ENCODE measurements around the gene TNXB.
A peak's percentile ranks its signal among the peaks of the same experiment; 100 is the strongest.
"Not testable (repeated sequence)": the region's sequence is repeated elsewhere in the genome, so short reads cannot be mapped to it uniquely, and the experiment has no call there.

The TNXB gene

DNA sequence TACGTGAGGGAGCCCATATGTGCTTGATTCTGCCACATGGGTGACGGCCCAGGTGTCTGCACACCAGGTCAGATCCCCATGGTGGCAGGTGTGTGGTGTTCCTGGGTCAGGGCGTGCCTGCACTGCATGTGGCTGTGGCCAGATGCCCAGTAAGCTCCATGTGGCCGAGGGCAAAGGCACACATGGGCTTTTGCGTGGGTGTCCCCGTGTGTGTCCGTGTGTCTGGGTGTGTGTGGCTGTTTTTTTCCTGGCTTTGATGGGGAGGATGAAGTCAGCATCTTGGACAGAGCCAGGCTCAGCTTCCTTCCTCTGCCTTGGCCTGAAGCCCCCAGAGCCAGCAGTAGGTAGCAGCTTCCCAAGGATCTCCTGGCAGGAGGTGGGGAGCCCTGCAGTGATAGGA is 1.5 kb upstream of the TNXB start:
- no peak for DNase-seq (ENCODE audit: low spot score)

DNA sequence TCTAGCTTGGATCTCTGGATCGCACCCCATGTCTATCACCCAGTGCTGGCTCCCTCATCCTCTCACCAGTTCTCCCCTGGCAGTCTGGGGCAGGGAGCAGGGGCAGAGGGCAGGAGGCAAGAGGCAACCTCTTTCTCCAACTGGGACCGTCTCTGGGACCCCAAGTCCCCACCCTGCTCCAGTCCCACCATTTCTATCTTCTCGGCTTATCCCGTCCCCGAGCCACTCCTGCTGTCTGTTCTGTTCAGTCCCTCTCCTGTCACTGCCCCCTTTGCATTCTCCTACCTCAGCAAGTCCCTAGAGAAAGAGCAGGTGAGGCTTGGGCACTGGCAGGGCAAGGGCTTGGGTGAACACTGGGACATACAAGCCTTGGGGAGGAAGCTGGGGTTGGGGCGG is 625 bp upstream of the TNXB start:
- no peak for DNase-seq (ENCODE audit: low spot score)

DNA sequence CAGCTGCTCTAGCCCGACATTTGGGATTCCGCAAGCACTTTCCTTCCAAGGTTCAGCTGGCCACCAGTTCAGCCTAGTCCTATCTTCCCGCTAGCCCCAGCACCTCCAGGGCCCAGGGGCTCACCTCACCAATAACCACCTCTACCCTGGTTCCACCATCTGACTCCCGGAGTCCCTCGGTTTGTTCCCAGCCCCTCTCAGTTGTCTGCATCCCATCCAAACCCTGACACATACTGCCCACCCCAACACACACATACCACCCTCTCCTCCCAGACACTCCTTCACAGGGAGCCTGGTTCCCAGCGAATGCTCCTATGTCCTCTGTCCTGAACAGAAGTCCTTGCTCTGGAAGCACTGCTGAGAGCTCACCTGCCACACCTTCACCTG is 418 bp downstream of the TNXB start:
- DNase-seq (ENCODE audit: low spot score), result no peak

DNA sequence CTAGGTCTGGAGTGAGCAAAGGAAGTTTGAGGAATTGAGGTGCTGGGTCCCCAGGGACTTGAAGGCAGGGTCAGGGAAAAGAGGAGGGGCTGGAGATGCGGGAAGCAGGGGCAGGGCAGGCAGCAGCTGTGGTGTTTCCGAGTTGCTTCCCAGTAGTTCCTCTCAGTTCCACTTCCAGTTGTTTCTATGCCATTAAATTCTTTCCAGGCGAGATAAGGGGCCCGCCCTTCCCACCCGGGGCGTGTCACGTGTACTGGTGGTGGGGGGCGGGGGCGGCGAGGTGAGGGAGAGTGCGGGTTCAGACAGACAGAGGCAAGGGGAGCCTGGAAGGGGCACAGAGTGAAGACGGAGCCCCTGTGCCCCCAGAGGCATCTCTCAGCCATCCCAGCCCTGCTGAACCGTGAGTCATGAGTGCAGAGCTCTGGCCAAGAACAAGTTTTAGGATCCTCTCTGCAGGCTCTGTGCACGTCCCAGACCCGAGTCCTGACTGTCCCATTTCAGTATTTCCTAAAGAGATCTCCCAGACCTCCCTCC is 977 bp downstream of the TNXB start:
- no peak for DNase-seq (ENCODE audit: low spot score)

DNA sequence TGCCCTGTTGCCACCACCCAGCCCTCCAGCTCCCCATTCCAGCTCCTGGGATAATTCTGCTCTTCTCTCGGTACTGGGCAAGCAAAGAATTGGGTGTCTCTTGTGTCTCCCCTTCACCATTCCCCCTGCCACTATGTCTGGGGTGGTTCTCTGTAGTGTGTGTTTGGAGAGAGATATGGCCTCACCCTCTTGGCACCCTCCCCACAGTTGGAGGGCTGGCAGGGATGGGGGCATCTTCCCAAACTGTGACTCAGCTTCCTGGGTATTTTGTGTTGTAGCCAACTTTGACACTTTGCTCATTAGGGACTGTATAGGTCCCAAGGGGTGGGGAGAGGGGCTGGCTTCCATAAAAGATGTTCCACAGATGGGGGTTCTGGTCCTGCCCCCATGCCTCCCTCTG is 1.7 kb downstream of the TNXB start:
- DNase-seq (ENCODE audit: low spot score), result no peak

DNA sequence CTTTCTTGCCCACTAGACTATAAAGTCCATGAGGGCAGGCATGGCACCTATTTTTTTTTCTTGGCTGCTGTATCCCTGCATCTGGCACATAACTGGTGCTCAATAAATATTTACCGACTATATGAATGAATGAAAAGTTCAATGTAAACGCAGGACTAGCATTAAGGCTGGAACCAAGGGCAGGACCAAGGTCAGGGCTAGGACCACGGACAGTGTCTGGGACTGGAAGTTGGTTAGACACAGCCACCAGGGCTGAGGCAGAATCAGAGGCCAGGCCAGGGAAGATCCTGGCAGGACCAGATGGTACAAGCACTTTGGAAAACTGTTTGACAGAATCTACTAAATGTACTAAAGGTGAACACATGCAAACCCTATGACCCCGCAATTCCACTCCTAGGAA is 3.7 kb downstream of the TNXB start:
- DNase-seq (ENCODE audit: low spot score), result no peak

DNA sequence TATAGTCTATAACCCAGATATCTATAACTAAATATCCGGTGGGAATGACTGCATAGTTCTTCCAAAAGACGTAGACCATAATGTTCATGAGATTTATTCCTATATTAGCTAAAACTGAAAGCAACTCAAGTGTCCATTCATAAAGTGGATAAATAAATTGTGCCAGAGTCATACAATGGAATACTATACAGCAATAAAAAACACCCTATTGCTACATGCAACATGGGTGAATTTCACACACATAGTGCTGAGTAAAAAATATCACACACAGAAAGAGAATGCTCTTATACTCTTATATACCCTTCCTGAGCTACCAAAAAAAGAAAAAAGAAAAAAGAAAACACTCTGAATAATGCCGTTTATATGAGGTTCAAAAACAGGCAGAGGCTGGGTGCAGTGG is 6.9 kb downstream of the TNXB start:
- DNase-seq (ENCODE audit: low spot score), result no peak

DNA sequence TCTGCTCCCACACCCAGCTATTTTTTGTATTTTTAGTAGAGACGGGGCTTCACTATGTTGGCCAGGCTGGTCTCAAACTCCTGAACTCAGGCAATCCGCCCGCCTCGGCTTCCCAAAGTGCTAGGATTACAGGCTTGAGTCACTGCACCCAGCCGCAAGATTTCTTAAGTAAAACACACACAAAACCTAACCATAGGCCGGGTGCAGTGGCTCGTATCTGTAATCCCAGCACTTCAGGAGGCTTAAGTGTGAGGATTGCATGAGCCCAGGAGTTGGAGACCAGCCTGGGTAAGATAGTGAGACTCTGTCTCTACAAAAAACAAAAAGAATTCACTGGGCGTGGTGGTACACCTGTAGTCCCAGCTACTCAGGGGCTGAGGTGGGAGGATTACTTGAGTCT is 8.9 kb downstream of the TNXB start:
- DNase-seq (ENCODE audit: low spot score), result not testable (repeated sequence)

DNA sequence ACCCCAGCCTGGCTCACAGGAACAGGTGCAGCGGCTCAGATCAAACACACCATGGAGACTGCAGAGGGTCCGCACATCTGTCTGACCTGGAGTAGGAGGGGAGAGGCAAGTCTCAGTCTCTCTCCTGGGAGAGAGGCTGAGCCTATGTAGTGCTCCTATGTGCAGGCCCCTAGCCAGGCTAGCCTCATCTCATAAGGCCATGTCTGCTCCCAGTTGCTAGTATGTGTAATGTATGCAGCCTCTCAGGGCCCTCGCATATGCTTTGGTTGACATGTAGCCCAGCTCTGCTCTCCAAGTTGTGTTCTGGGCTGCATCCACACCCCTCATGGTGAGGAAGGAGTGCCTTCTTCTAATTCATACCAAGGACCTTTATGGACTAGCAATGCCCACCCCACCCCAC is 11.8 kb downstream of the TNXB start:
- DNase-seq (ENCODE audit: low spot score), result no peak

DNA sequence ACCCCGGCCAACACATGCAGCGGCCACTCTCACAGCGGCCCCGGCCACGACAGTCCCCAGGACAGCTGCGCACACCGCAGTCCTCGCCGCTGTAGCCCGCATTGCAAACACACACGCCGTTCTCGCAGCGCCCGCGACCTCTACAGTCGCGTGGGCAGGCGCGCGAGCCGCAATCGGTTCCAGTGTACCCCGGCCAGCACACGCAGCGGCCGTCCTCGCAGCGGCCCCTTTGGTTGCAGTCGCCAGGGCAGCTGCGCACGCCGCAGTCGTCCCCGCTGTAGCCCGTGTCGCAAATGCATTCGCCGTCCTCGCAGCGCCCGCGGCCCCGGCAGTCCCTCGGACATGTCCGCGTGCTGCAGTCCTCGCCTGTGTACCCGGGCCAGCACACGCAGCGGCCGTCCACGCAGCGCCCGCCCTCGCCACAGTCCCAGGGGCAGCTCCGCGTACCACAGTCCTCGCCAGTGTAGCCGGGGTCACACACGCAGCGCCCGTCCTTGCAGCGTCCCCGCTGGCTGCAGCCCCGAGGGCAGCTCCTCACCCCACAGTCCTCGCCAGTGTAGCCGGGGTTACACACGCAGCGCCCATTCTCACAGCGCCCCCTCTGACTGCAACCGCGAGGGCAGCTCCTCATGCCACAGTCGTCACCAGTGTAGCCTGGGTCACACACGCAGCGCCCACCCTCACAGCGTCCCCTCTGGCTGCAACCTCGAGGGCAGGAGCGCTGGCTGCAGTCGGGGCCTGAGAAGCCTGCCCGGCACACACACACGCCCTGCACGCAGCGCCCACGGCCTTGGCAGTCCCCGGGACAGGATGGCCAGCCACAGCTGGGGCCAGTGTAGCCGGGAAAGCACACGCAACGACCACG is 12.5 kb downstream of the TNXB start:
- no peak for DNase-seq (ENCODE audit: low spot score)

DNA sequence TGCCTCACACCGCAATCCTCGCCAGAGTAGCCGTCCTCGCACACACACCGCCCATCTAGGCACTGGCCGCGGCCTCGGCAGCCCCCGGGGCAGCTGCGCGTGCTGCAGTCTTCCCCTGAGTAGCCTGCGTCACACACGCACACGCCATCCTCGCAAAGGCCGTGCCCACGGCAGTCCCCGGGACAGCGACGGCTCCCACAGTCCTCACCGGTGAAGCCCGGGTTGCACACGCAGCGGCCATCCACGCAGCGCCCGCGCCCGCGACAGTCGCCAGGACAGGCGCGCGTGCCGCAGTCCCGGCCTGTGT is 13.1 kb downstream of the TNXB start:
- no peak for DNase-seq (ENCODE audit: low spot score)

DNA sequence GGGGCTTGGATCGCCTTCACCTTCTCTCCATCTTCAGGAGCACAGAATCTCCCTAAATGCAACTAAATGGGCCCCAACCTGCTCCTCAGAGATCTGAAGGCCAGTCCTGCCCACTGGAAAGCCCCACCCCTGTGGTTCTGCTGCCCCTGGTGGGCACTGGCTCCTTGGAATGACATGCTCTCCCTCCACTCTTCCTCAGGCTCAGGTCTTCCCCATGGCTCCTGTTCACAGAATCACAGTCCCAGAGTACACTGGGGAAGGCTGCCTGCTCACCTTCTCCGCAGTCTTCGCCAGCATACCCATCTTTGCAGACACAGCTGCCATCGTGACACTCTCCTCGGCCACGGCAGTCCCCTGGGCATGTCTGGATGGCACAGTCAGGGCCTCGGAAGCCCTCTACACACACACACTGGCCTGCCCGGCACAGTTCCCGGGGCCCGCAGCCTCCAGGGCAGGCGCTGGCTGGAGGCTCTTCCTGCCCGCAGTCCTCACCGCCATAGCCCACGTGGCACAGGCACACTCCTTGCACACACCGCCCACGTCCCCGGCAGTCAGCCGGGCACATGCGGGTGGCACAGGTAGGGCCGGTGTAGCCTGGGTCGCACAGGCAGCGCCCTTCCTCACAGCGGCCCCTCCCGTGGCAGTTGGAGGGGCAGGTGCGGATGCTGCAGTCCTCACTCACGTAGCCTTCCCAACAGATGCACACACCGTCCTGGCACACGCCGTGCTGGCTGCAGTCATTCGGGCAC is 13.6 kb downstream of the TNXB start:
- no peak for DNase-seq (ENCODE audit: low spot score)

DNA sequence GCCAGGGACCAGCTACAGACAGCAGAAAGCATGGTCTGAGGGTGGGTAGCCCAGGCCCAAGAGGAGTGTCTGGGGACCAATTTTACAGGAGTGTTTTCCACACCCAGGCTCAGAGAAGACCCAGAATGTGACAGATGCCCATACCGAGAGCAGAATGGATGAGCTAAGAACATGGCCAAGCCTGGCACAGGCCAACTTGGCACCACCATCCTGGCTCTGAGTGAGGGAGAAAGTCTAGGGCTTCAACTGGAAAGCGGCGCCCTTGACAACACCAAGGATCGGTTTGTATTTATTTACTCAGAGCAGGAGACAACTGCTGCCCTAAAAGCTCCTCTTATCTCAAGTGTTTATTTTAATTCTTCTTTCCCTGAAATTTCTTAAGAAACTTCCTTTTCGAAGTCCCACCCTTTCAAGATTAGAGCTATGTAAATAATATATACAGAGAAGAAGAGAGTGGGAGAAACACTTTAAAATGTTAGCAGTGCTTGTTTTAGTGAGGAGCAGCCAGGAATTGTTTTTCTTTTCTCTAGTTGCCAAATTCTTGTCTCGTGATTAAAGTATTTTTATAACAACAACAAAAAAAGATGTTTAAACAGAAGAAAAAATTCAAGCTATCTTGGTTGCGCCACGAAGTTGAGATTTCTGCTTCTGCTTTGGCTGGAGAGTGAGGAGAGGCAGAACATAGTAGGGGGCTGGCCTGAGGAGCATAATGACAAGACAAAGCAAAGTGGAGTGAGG is 16.2 kb downstream of the TNXB start:
- DNase-seq (ENCODE audit: low spot score), result no peak

DNA sequence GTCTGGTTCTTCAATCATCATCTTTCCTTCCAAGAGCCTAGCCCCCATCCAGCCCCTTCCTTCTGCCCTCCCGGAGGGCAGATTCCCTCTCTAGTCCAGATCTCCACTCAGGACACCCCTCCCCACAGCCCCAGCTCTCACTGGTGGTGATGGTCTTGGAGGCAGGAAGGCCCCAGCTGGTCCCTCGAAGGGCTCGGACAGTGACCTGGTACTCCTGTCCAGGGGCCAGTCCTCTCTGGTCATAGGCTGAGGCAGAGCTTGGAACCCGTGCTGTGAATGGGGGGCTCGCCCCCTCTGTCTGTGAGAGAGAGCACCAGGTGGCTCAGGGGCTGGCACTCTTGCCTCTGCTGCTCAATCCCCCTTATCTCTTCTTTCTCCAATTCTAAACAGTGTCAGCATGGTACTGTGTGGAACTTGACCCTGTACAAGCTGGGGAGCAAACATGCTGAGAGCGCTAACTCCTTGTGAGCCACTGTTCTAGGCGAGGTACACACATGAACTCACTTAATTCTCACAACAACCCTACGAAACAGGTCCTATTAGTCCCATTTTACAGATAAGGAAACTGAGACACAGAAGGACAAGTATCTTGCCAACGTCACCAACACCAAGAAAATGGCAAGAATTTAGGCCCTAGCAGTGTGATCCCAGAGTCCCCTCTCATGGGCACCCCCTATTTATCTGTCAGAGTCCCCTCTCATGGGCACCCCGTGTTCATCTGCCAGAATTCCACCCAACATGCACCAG is 19.9 kb downstream of the TNXB start:
- no peak for DNase-seq (ENCODE audit: low spot score)

DNA sequence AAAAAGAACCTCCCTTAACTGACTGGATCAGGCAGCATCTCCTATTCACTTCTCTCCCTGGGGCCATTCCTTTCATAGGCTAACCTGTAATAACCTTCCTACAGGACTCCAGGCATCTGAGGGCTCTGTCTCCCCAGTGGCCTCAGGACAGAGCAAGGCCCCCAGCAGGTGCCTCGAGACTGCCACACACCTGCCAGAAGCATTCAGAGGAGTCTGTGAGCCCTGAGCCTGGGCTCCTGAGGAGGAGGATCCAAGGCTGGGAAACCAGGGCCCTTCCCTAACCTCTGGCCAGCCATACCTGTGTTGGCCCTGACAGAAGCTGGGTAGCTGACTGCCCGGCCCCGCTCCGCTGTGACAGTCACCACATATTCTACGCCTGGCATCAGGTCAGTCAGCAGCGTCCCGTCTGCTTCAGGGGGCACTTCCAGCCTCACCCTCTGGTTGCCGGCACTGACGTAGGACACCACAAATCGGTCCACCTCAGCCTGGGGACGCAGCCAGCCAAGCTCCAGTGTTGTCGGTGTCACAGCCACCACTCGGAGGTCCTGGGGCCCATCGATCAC is 20.6 kb downstream of the TNXB start:
- DNase-seq (ENCODE audit: low spot score), result no peak

DNA sequence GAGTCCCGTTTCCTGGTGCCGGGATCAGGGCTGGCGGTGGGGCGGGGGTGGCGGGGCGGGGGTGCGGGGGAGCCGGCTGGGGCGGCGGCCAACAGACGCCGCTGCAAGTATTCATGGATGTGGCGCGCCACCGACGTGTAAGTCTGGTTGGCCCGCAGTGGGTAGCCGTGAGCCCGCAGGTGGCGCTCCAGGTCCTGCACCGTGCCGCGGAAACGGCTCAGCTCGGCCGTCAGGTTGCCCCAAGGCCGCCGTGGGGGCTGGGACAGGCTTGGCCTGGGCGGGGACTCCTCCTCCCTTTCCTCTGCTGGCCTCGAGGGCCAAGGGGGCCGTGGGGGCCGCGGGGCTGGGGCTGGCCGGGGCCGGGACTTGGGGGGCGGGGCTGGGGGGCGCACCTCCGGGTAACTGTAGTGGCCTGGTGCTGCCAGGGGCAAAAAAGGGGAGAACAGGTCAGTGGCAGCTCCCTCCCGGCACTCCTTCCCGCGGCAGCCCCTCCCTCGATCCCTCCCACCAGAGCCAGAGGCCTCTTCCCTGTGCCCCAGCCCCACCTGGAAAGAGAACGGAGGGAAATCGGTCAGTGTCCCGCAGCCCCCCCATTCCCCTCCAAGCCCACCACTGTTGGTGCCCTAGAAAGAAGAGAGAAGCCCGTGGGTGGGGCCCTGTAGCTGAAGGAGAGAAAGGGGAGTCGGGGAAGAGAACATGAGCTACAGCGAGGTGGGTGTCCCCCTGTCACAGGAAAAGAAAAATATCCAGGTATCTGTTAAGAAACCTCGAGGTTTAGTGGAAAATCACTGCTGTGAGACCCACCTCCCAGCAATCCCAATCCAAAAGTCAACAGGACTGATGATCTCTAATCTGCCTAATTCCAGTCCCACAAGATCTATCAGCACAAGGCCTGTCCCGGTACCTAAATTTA is 21.3 kb downstream of the TNXB start:
- DNase-seq (ENCODE audit: low spot score), result peak; percentile 92

DNA sequence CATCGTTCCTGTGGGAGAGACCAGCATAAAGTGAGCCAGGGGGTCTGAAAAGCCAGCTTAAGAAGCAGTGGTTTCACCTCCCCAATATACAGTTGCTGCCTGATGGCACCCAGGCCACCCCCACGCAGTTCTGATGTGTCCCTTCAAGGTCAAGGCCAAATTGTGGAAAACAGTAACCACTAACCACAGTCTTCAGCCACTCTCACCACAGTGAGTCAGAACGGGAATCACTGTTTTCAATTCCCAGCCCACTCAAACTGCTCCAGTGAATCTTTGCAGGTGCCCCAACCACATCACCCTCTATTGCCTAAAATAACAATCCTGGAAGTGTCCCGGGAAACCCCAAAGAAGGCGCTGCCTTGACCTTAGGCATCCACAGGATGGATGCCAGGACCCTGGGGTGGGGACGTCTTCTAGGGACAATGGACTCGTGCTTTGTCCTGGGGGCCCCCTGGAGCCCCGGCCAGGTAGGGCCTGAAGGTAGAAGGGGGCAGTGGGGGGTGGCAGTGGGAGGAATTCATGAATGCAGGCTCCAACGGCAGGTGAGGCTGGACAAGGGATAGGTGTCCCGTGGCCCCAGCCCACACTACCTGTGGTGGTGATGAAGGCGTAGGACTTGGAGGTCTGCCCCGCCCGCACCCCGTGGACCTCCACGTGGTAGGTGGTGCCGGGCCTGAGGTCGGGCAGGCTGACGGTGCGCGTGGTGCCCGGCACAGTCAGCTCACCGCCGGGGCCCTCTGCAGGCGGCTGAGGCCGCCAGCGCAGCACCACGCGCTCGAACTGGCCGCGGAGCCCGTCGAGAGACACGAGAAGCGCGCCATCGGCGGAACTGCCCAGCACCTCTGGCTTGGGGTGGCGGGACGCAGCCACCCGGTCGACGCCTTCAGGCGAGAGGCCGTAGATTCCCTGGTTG is 22.2 kb downstream of the TNXB start:
- no peak for DNase-seq (ENCODE audit: low spot score)

DNA sequence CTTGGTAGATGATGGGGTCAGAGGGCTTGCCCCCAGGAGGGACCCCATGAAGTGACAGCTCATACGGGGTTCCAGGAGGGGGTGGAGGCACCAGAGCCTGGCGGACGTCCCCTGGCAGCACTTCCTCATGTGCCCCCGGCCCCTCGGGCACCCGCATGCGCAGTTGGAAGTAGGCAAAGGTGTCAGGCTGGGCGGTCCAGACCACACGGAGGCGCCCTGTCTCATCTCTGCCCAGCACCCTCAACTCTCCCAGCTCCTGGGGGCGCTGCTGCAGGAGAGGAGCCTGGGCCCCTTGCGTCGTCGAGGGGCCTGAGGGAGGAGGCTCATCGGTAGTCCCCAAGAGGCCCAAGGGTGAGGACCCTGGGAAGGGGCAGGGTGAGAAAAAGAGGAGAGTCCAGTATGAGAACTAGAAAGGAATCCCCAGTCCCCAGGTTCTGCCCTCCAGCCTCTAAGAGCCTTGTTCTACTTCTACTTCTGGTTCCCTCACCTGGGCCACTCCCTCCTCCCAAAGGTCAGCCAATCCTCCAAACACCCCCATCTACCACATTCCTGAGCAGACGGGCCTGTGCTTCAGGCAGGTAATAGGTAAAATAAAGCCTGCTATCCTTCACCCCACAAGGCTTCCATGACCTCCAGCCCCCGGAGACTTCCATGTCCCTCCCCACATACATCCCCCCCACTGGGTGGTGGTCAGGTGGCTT is 23.2 kb downstream of the TNXB start:
- no peak for DNase-seq (ENCODE audit: low spot score)

DNA sequence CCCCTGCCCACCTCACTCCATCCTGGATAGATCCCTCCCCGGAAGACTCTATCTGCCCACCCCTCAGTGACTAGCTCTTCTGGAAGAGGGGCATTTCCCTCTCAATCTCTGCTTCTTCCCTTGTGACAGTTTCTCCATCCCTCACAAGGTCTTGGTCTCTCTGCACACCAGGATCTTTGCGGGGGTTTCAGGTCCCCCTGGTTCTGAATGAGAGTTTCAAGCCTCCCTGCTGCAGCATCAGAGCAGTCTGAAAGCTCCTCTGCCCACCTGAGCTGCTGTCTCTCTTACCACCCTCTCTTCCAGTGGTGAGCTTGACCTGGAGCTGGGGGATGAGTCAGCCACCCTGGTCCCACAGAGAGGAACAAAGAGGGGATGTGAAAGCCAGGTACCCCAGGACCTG is 24.4 kb downstream of the TNXB start:
- no peak for DNase-seq (ENCODE audit: low spot score)
